Activated CD8-positive, alpha-beta memory T cell treated with anti-CD3 and anti-CD28 coated beads for 24 hours (primary cell): Measurements from ENCODE around the gene C3orf18.
A peak's percentile ranks its signal among the peaks of the same experiment; 100 is the strongest.

Experiments used
- DNase-seq: peaks from one replicate; pipeline ENCODE4 v3.0.0-alpha.2; 2020

The C3orf18 gene

GRCh38 chr3:50603261-50604109 lies 35.9 kb upstream of the C3orf18 start:
- peak; percentile 85 for DNase-seq

- DNase-seq, result no peak
These were observed 35.1 kb upstream of the C3orf18 start for GRCh38 chr3:50602595-50603191.

GRCh38 chr3:50600841-50601591 lies 33.5 kb upstream of the C3orf18 start:
- DNase-seq, result peak; percentile 93

GRCh38 chr3:50600141-50600753 lies 32.7 kb upstream of the C3orf18 start:
- peak; percentile 82 for DNase-seq

GRCh38 chr3:50599716-50600118 lies 32.2 kb upstream of the C3orf18 start:
- peak; percentile 72 for DNase-seq

GRCh38 chr3:50599115-50599715 lies 31.7 kb upstream of the C3orf18 start:
- no peak for DNase-seq

- no peak for DNase-seq
These were observed 26.8 kb upstream of the C3orf18 start for GRCh38 chr3:50594253-50594785.

GRCh38 chr3:50592568-50592967 lies 25.0 kb upstream of the C3orf18 start:
- peak; percentile 72 for DNase-seq

- DNase-seq, result peak; percentile 88
These were observed 23.7 kb upstream of the C3orf18 start for GRCh38 chr3:50591196-50591741.

- no peak for DNase-seq
These were observed 21.3 kb upstream of the C3orf18 start for GRCh38 chr3:50588759-50589433.

GRCh38 chr3:50587806-50588758 lies 20.5 kb upstream of the C3orf18 start:
- peak; percentile 92 for DNase-seq

GRCh38 chr3:50587373-50587772 lies 19.8 kb upstream of the C3orf18 start:
- no peak for DNase-seq

GRCh38 chr3:50586763-50587070 lies 19.2 kb upstream of the C3orf18 start:
- no peak for DNase-seq

- peak; percentile 66 for DNase-seq
These were observed 18.6 kb upstream of the C3orf18 start for GRCh38 chr3:50585919-50586762.

GRCh38 chr3:50584391-50584790 lies 16.8 kb upstream of the C3orf18 start:
- DNase-seq, result no peak

GRCh38 chr3:50583897-50584296 lies 16.4 kb upstream of the C3orf18 start:
- DNase-seq, result no peak

- no peak for DNase-seq
These were observed 14.5 kb upstream of the C3orf18 start for GRCh38 chr3:50582083-50582482.

- no peak for DNase-seq
These were observed 13.9 kb upstream of the C3orf18 start for GRCh38 chr3:50581459-50581842.

- no peak for DNase-seq
These were observed 13.3 kb upstream of the C3orf18 start for GRCh38 chr3:50580683-50581458.
